GM18868 (cell line): ENCODE data around the gene MINAR2.

Source experiments
- ATAC-seq: cut with Tn5 transposase; IDR thresholded peaks from one replicate; pipeline ENCODE4 v1.9.1; 2021; ENCODE audit warnings: mild to moderate bottlenecking, moderate library complexity; ENCODE audit not compliant: unreplicated experiment

MINAR2 gene, protein sequence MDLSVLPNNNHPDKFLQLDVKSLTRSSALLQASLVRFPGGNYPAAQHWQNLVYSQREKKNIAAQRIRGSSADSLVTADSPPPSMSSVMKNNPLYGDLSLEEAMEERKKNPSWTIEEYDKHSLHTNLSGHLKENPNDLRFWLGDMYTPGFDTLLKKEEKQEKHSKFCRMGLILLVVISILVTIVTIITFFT

DNA sequence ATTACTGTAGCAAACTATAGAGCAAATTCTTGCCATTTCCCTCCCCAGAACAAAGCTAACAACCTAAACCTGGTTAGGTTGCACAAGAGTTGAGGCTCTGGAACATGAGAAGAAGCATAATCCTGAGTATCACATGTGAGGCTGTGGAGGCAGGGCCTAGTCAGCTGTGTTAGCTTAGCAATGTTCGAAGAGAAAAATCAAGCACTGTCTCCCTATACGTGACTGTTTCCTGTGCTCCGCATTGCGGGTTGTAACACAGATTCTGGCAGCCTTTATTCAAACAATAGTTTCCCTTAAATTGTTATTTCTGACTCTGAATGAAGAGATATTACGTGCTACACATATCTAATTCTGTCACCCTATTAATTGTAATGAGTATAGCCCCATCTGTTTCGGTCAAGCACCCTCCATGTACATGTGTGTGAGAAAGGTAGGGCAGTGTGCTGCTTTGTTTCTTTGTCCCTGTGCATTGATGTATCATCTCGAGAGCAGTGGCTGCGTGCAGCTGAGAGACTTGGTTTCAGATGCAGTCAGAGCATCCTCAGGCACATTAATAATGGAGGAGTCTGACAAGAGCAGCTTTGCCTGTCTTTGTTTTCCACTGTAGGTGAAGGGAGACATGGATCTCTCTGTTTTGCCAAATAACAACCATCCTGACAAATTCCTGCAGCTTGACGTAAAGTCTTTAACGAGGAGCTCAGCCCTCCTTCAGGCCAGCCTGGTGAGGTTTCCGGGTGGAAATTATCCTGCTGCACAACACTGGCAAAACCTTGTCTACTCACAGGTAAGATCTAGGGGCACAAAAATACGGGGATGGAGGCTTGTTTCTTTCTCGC, at the start of gene MINAR2:
TSS of gene MINAR2 (plus strand) at position 523 of the 836 bp plus-strand sequence. CDS start at position 620, 97 bp downstream.
- peak; percentile 64 for ATAC-seq

DNA sequence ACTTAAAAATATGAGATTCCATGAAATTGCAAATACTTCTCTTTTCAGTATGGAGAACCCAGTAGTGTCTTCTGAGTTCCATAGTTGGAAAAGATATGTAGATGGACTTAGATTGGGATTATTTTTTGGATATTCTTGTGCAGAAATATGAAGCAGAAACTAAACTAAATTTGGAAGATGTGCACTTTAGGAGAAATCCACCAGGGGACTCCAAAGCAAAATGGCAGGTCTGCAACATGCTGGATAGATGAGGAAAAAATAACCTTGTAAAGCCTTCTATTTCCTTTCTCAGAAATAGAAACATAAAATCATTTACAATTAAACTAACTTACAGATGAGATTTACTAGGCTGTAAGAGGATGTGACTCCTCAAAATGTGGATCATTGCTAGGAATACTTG, 49.2 kb upstream of the MINAR2 start:
- no peak for ATAC-seq

DNA sequence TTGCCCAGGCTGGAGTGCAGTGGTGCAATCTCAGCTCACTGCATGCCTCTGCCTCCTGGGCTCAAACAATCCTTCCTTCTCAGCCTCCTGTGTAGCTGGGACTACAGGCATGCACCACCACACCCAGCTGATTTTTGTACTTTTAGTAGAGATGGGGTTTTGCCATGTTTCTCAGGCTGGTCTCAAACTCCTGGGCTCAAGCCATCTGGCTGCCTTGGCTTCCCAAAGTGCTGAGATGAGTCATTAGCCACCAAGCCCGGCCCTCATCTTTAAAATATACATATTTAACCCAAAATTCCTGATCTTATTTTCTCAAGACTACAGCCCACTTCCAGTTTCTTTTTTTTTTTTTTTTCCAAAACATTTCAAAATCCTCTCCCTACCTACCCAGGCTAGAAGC, 31.7 kb upstream of the MINAR2 start:
- no peak for ATAC-seq

DNA sequence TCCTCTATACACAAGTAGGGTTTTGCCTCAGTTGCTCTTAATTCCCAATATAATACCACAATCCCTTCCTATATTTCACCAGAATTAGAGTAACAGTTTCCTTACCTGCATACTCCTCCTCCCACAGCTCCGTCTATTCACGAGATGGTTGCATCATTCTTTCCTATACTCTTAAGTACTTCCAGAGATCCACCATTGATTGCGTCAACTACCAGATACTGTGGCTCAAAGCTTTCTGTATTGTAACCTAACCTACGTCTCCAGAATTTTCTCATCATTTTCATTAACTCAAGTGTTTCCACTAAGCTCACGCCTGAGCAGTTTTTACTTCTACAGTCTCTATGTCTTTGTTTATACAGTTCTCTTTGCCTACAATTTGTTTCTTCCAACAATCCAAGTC, 31.2 kb upstream of the MINAR2 start:
- no peak for ATAC-seq

DNA sequence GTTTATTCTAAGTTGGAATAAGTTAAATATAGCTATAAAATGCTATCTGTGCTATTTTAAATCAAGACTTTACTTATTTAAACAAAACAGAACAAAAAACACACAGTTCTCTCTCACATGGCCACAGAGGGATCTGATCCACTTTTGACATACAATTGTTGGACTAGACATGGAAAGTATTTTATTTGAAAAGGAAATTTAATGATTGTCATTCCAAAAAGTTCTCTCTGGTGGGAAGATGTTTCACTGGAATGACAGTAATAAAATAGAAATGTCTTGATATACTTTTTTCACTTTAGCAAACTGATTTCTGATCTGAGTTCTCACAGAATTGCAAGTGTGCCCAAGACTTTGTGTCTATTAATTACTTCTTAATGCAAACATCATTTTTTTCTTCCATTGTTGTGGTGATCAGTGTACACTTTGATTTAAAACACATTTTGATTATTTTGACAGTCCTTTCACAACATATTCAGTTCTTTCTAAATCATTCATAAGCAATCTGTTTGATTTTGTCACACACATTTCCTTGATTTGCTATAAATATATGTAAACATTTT, 30.1 kb upstream of the MINAR2 start:
- no peak for ATAC-seq

DNA sequence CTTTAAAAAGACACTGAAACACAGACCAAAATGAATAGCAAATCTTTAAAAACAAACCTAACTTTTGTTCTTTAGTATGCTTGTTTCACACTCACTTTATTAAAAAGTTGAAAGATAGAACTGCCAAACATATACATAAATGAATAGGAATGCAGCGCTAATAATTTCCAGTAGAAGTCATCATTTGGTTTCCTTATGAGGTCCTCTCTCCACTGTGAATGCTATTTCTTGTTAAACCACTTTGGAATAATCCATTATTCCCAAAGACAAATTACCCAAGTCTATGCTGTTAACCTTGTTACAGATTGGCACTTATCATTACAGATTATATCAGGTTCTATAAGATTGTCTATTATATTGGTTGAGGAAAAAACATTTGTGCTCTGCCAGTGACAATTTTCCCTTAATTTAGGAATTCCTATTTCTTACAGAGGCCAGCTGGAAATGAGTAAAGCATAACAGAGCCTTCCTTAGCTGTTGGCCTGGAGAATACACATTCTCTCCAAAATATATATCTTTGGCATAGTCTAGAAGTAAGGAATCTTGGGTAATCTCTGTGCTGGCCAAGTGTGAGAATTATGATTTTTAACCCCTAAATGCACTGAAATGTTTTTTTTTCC, 29.3 kb upstream of the MINAR2 start:
- no peak for ATAC-seq

DNA sequence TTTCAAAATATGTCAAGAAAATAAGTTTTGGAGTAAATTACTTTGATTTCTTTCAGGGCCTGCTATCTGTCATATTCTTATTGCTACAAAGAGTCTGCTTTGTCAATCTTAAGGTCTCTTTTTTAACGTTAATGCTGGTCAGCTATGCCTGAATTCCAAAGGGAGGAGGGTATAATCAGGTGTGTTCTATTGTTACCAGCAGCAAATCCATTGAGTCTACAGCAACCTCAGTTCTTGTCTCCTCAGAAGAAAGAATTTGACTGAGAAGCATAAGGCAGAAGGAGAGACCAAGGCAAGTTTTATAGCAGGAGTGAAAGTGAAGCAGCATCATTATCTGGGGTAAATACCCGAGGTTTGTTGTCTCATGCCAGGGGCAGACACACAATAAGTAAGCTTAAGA, 23.7 kb upstream of the MINAR2 start:
- no peak for ATAC-seq

DNA sequence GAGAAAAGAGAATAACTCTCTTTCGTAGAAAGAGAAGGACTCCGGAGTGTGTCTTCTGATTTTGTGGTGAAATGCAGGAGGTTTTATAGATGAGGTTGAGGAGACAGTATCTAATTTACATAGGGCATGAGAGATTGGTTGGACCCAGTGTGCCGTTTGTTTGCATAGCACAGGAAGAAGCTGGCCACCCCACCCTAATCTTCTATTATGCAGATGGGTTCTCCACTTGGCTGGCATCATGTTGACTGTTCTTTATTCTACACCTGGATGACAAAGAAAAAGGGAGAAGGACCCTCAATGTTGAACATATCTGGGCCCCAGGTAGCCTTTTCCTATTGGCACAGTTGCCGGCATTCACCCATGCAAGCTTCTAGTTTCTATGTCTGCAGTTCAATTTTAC, 23.2 kb upstream of the MINAR2 start:
- no peak for ATAC-seq

DNA sequence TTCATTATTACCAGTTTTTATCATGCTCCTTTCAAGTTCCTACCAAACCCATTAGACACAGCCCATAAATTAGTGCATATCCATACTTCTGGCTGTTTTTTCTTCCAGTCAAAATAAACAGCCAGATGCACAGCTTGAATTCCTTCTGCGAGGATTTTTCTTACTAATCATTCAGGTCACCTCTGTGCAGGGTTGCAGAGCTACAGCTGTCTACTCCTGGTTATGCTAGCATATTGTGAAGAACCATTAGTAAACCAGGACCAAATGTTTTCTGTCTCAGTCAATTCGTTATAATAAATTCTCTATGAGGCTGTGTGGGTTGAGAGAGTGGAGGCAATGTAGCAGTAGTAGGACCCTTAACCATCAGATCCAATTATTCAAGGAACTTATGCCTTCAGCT, 8.1 kb upstream of the MINAR2 start:
- ATAC-seq, result no peak

DNA sequence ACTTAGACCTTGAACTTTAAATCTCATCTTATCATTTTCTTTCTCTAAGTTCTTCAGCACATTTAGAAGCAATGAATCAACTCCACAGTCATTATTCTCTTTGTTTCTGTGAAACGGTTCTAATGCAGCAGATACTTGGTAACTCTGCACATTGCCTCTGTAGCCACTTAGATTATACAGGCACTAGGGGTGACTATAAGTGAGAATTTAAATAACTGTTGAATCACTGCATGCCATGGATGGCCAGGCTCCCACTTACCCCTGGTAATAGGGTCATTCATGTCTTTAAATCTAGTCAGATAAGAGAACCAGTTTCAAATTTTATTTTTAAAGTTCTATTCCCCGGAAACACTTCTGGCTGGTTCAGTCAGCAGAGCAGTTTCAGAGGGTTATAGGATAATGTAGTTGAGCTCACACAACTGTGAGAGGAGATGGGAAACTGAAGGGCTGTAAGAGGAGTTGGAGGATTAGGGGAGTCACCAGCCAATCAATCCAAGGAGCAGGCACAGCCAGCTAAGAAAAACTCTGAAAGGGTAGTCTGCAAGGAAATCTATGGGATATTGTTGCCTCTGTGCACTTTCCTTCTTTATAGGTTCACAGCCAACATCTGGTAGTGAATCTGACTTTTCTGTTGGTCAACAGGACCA, 4.2 kb upstream of the MINAR2 start:
- ATAC-seq, result no peak

DNA sequence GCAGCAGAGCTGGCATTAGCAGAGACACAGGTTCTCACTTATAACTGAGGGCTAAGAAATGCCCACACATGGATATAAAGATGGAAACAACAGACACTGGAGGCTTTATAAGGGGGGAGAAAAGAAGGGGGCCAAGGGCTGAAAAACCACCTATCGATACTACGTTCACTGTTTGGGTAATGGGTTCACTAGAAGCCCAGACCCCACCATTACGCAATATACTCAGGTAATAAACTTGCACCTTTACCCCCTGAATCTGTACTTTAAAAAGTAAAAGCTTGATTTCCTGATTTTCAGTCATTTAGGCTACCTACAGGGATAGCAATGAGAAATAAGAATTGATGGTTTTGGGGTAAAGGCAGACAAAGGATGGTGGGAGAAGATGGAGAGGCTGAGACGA, 1.9 kb upstream of the MINAR2 start:
- ATAC-seq, result no peak

DNA sequence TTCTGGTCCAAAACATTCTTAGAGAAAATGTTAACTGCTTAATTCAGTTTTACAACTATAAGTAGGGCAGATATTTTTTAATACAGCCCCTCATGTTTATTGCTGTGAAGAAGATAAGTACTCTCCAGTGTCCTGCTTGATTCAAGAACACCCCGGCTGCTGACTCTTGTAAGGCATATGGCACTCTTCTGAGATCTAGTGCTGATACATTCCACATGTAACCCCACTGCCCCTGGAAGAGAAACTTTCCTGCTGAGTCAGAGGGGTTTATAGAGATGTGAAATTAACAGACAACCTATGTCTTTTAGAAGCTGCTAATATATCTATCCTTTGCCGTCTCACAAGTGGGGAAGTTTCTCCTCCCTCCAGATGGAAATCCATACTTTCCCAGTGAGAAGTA, 1.0 kb upstream of the MINAR2 start:
- no peak for ATAC-seq

DNA sequence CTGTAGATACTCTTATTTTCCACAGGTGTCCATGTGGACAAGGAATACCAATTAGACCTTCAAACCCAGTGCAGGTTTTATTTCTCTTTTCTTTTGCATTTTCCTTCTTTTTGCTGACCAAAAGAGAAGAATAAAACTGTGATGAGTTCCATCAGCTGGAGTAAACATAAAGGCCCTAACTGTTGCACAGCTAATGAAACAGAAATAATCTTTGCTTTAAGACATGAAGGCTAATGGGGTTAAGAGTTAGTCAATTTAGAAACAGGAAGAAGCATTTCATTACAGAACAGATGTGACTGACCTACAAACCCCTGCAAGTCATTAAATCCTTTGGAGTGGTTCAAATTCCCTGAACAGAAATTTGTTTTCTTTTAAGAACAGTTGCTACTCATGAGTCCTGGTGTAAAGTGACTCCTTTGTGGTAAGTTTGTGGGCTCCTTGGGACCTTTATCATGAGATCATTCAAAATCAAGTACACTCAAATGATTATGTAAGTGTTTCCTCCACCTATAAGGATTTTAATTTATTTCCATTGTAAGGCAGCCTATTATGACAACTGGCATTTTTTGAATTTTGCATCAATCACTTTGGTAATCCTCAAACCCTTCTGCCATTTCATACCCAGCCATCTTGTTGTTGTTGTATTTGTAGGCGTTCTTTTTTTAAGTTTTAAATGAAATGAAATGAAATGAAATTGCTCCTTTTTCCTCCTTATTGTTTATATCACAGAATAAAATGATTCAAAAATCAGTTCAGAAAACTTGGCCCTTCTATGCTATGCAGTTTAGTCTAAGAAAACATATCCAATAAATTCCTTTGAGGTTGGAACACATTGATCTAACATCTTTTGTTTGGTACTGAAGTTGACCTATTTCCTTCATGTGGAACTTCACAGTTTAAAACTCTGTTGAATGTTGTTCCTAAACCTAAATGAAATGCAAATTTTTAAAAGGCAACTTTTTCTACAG, 1.3 kb downstream of the MINAR2 start:
- ATAC-seq, result no peak

DNA sequence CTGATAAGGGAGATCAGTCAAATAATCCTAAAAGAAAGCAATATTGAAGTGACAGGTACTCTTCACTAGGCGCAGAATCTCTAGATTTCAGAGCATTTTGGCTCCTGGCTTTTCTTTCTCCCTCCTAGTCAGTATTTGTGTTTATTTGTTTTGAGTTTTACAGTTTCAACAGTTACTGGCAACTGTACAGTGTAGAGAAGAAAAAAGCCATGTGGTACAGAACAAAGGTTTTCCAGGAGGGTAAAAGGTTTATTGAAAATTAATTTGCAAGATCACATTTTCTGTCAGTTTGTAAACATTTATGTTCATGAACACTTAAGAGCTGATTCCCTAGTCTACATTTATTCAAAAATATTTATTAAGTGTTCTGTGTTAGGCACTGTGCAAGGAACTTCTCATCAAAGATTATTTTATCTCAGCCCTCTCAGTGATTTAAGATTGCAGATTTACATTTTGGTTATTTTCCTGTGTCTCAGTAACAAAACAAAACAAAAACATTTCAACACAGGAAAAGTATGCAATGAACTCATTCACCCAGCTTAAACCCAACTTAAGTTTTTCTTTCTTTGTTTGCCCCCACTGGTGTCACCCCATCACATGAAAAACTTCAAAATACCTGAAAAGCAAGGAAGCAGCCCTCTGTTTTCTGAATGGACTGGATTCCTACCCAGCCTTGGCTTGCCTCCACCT, 12.9 kb downstream of the MINAR2 start:
- ATAC-seq, result no peak

DNA sequence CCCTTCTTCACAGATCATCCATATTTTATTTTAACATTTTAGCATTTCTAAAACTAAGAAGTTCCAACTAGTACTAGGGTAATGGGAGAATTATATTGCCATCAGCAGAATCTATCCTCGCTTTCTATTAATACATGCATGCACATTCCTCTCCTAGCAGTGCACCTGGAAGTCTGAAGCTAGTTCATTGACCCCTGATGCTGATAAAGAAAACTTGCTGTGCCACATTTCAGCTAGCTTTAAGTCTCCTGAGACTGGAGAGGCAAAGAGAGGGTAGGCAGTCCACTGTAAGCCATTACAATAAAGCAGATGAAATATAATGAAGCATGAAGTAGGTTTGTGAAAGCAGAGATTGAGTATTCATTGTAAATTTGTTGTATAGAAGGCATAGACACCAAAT, 15.8 kb downstream of the MINAR2 start:
- ATAC-seq, result no peak

DNA sequence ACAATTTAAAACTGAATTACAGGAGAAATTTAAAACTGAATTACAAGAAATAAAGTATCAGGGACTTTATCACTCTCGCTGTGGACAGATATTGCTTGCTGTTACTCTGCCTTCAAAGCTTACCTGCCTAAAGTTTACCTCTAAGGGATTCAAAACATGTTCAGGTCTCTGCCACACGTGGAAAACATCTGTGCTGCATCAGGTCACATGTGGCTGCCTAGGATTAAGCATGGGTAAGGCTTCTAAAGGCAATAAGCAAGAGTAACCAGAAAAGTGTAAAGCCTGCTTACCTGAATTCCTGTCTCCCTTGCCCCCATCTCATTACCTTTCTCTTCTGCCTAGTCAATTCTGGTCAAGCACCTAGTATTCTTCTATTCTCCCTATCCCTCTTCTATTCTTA, 18.9 kb downstream of the MINAR2 start:
- no peak for ATAC-seq

DNA sequence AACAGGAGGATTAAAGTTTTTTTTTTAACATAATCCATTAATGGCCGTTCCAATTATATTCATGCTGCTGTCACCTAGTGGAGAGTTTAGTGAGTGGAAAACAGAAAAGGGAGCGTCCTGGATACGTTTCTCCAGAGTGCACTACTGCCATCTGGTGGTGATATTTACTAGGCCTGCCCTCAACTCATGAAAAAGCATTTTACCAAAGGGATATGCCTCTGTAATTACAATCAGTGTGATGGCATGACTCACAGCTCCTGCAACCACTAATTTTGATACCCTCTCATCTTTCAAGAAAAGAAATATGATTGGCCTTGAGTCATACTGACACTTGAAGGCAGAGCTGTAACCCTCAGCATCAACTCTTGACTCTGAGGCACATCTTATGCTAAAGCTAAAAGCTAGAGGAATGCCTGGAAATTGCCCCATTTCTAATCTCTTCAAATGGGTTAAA, 20.1 kb downstream of the MINAR2 start:
- peak; percentile 87 for ATAC-seq

DNA sequence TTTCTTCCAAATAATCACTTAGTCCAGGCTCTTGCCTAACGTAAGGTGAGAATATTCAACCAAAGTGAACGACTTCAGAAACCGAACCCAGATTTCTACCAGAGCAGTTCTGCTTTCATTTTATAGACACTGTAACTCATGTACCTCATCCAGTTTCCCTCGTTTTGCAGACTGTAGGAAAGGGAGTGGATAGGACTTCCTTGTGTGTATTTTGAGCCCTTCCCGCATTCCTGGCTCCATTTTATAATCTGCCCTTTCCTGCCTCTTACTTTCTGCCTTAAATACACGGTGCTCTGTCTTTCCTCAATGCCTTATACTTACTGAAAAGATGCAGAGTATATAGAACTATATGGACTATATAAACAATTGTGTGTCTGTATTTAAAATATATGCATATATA, 20.8 kb downstream of the MINAR2 start:
- no peak for ATAC-seq

DNA sequence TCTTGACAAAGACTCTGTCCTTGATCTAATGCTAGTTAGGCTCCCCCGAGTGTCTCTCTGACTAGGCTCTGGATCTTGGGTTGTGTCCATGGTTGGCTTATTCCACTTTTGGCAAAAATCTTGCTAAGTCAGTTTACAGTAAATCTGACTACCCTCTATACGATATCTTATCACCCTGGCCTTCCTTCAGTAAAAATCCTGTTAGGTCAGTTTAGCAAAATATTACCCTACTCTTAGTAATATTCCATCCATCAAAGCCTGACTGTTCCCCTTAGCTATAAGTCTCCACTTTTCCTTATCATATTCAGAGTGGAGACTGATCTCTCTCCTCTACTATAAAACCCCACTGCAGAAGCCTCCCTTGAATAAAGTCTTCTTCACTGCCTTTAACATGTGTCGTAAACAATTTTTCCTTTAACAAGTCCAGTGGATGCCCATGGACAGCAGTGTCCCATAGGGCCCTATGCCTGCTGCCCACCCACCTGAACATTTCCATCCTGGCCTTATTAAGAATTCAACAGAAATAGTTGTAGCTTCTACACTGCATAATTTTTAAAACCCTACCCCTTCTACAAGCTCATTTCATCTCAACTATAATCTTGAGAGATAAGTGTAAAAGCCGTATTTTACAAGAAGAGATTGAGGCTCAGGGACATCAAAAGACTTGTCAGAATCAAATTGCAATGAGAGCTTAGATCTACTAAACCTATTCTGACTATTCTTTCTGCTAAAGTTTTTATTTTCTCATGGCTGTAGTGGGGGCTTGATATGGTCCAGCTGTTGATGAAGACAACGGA, 22.3 kb downstream of the MINAR2 start:
- ATAC-seq, result no peak
